Thyroid gland (tissue), 4 donors: ENCODE results near the gene PILRA.

Experiments
- CTCF ChIP-seq, 6 experiments: fragments of 200-600 bp in 3 of 6; fragments of 450-650 bp in 3 of 6; sonication (generic) in 3 of 6; IDR thresholded peaks; one replicate each; pipeline ENCODE4 v1.5.1; 2016 to 2019; ENCODE audit warnings: antibody characterized with exemption in 6 of 6, mild to moderate bottlenecking in 2 of 6, inconsistent platforms in 1 of 6, moderate library complexity in 1 of 6
- POLR2A ChIP-seq, 2 donors: fragments of 450-650 bp; IDR thresholded peaks; one replicate each; pipeline ENCODE4 v1.6.1; 2017; ENCODE audit warnings: antibody characterized with exemption in 2 of 2, mild to moderate bottlenecking in 2 of 2, moderate library complexity in 1 of 2

- no peak for TF ChIP-seq POLR2A (IDR thresholded peaks at IDR 0.05)
- TF ChIP-seq CTCF (IDR thresholded peaks at IDR 0.05) = no peak
These were observed 76.0 kb downstream of the PILRA start for GRCh38 chr7:100449190-100449795.
